Effector CD4-positive, alpha-beta T cell (primary cell): ENCODE results near the gene CCDC178.
"Not testable (repeated sequence)": the region's sequence is repeated elsewhere in the genome, so short reads cannot be mapped to it uniquely, and the experiment has no call there.

Experiments
- DNase-seq: peaks from one replicate; pipeline ENCODE4 v3.0.0-alpha.2; 2020

Gene CCDC178

GRCh38 chr18:32975501-32975900 lies 465.0 kb downstream of the CCDC178 start:
- no peak for DNase-seq

GRCh38 chr18:32975163-32975436 lies 465.4 kb downstream of the CCDC178 start:
- DNase-seq = no peak

GRCh38 chr18:32974421-32975162 lies 465.9 kb downstream of the CCDC178 start:
- DNase-seq = no peak

- no peak for DNase-seq
Measured at GRCh38 chr18:32968248-32968647, 472.3 kb downstream of the CCDC178 start.

- DNase-seq = no peak
Measured at GRCh38 chr18:32966141-32966540, 474.4 kb downstream of the CCDC178 start.

GRCh38 chr18:32961538-32961937 lies 479.0 kb downstream of the CCDC178 start:
- no peak for DNase-seq

GRCh38 chr18:32958746-32959145 lies 481.8 kb downstream of the CCDC178 start:
- DNase-seq = no peak

GRCh38 chr18:32956591-32957315 lies 483.8 kb downstream of the CCDC178 start:
- DNase-seq = no peak

- not testable (repeated sequence) for DNase-seq
Measured at GRCh38 chr18:32952318-32952717, 488.2 kb downstream of the CCDC178 start.

GRCh38 chr18:32937597-32937996 lies 502.9 kb downstream of the CCDC178 start:
- DNase-seq = no peak

GRCh38 chr18:32937066-32937465 lies 503.5 kb downstream of the CCDC178 start:
- no peak for DNase-seq

- no peak for DNase-seq
Measured at GRCh38 chr18:32934201-32934600, 506.3 kb downstream of the CCDC178 start.

- no peak for DNase-seq
Measured at GRCh38 chr18:32930695-32931301, 509.7 kb downstream of the CCDC178 start.

- no peak for DNase-seq
Measured at GRCh38 chr18:32929213-32929612, 511.3 kb downstream of the CCDC178 start.

- DNase-seq = no peak
Measured at GRCh38 chr18:32922951-32923430, 517.5 kb downstream of the CCDC178 start.

- DNase-seq = no peak
Measured at GRCh38 chr18:32920796-32921787, 519.4 kb downstream of the CCDC178 start.

- DNase-seq = no peak
Measured at GRCh38 chr18:32919799-32920198, 520.7 kb downstream of the CCDC178 start.

- DNase-seq = no peak
Measured at GRCh38 chr18:32918692-32919250, 521.8 kb downstream of the CCDC178 start.

GRCh38 chr18:32915516-32915915 lies 525.0 kb downstream of the CCDC178 start:
- DNase-seq = no peak

GRCh38 chr18:32911660-32912284 lies 528.7 kb downstream of the CCDC178 start:
- DNase-seq = no peak

GRCh38 chr18:32910694-32911296 lies 529.7 kb downstream of the CCDC178 start:
- DNase-seq = no peak
